ENCODE results near the gene NPTX1.

The NPTX1 gene

GRCh38 chr17:80471922-80472321, 4.5 kb downstream of the NPTX1 start:
- DNase-seq: no peak
- Histone ChIP-seq H3K36me3 (replicated peaks) (peaks cover 2% of the 10 kb centered on the region), H3K27me3 (replicated peaks) (no peaks in the 10 kb centered on the region), H3K27ac (no peak overlapping the region), H3K4me3 (ENCODE audit: low read depth, low read length) (no peak overlapping the region)
- no peak for TF ChIP-seq CTCF (IDR thresholded peaks at IDR 0.05; ENCODE audit: low read depth, low read length, missing control alignments)
- in situ Hi-C loops (cut with HindIII; ENCODE audit: low pct_ligation_motif_present, low sequenced_read_pairs): no loop called here

GRCh38 chr17:80470603-80471002, 5.8 kb downstream of the NPTX1 start:
- no peak for TF ChIP-seq CTCF (IDR thresholded peaks at IDR 0.05; ENCODE audit: low read depth, low read length, missing control alignments)
- H3K36me3 ChIP-seq (replicated peaks): peaks cover 2% of the 10 kb centered on the region
- H3K27me3 ChIP-seq (replicated peaks): no peaks in the 10 kb centered on the region
- H3K4me3 ChIP-seq (ENCODE audit: low read depth, low read length): no peak overlapping the region
- in situ Hi-C loops (cut with HindIII; ENCODE audit: low pct_ligation_motif_present, low sequenced_read_pairs): no loop called here
- no peak overlapping the region for H3K27ac ChIP-seq
- no peak for DNase-seq

GRCh38 chr17:80469667-80470066, 6.7 kb downstream of the NPTX1 start:
- H3K4me3 ChIP-seq (ENCODE audit: low read depth, low read length): no peak overlapping the region
- no peak for TF ChIP-seq CTCF (IDR thresholded peaks at IDR 0.05; ENCODE audit: low read depth, low read length, missing control alignments)
- in situ Hi-C loops (cut with HindIII; ENCODE audit: low pct_ligation_motif_present, low sequenced_read_pairs): no loop called here
- no peaks in the 10 kb centered on the region for H3K27me3 ChIP-seq (replicated peaks)
- H3K36me3 ChIP-seq (replicated peaks): peaks cover 2% of the 10 kb centered on the region
- no peak for DNase-seq
- no peak overlapping the region for H3K27ac ChIP-seq

- in situ Hi-C loops (cut with HindIII; ENCODE audit: low pct_ligation_motif_present, low sequenced_read_pairs): no loop called here
- DNase-seq: no peak
- Histone ChIP-seq H3K4me3 (ENCODE audit: low read depth, low read length) (no peak overlapping the region), H3K27me3 (replicated peaks) (no peaks in the 10 kb centered on the region), H3K36me3 (replicated peaks) (peaks cover 2% of the 10 kb centered on the region), H3K27ac (no peak overlapping the region)
- no peak for TF ChIP-seq CTCF (IDR thresholded peaks at IDR 0.05; ENCODE audit: low read depth, low read length, missing control alignments)
Measured at GRCh38 chr17:80468781-80469493, 7.5 kb downstream of the NPTX1 start.

- DNase-seq: no peak
- no peaks in the 10 kb centered on the region for H3K27me3 ChIP-seq (replicated peaks)
- H3K27ac ChIP-seq: no peak overlapping the region
- TF ChIP-seq CTCF (IDR thresholded peaks at IDR 0.05; ENCODE audit: low read depth, low read length, missing control alignments): no peak
- in situ Hi-C loops (cut with HindIII; ENCODE audit: low pct_ligation_motif_present, low sequenced_read_pairs): no loop called here
- no peak overlapping the region for H3K4me3 ChIP-seq (ENCODE audit: low read depth, low read length)
- peaks cover 2% of the 10 kb centered on the region for H3K36me3 ChIP-seq (replicated peaks)
Measured at GRCh38 chr17:80468242-80468641, 8.2 kb downstream of the NPTX1 start.

- in situ Hi-C loops (cut with HindIII; ENCODE audit: low pct_ligation_motif_present, low sequenced_read_pairs): no loop called here
- DNase-seq: no peak
- Histone ChIP-seq H3K27me3 (replicated peaks) (no peaks in the 10 kb centered on the region), H3K4me3 (ENCODE audit: low read depth, low read length) (no peak overlapping the region), H3K36me3 (replicated peaks) (peaks cover 2% of the 10 kb centered on the region), H3K27ac (no peak overlapping the region)
- no peak for TF ChIP-seq CTCF (IDR thresholded peaks at IDR 0.05; ENCODE audit: low read depth, low read length, missing control alignments)
Measured at GRCh38 chr17:80466188-80466705, 10.2 kb downstream of the NPTX1 start.

All from brain microvascular endothelial cell (primary cell).